H1 (cell line): ENCODE results near the gene MAP4K5. TPM values are rescaled to one million over a fixed set of nuclear protein-coding genes. Genes with fewer than 3 reads are reported as not detected.

Experiments
- CTCF ChIA-PET: fragments of 300-600 bp; sonication (Branson Sonifier 250); formaldehyde crosslinking; loops from one replicate; lab custom pipeline; 2021; ENCODE audit not compliant: partially characterized antibody; lab: Charles Lee
- POLR2A ChIA-PET: fragments of 300-600 bp; sonication (Branson Sonifier 250); formaldehyde crosslinking; loops from one replicate; lab custom pipeline; 2021; ENCODE audit warnings: inconsistent platforms; ENCODE audit not compliant: partially characterized antibody; lab: Charles Lee
- DNase-seq, 2 experiments: peaks; one replicate each; pipeline versions ENCODE4 v3.0.0 to v3.0.0-alpha.2; 2010 to 2022; ENCODE audit warnings: low spot score in 2 of 2, low read depth in 1 of 2, mixed read lengths in 1 of 2
- FAIRE-seq: peaks from 2 replicates; lab custom pipeline; 2011; peaks lifted over from hg19 to GRCh38; lab: Jason Lieb, UNC
- H2AFZ ChIP-seq: 2 replicates; pipeline ENCODE4 v1.8.1; 2012; ENCODE audit warnings: low read length, inconsistent platforms
- H2AK5ac ChIP-seq: 2 replicates; pipeline ENCODE4 v1.6.1; 2013; ENCODE audit warnings: low read depth, low read length
- H2BK120ac ChIP-seq: replicated peaks from 2 replicates; pipeline ENCODE3; 2013; ENCODE audit warnings: low read depth, low read length, inconsistent platforms
- H2BK12ac ChIP-seq: 2 replicates; pipeline ENCODE4 v1.6.1; 2013; ENCODE audit warnings: low read depth, low read length
- H2BK15ac ChIP-seq: 2 replicates; pipeline ENCODE4 v1.6.1; 2013; ENCODE audit warnings: low read length
- H2BK20ac ChIP-seq: 2 replicates; pipeline ENCODE4 v1.6.1; 2013; ENCODE audit warnings: low read length
- H2BK5ac ChIP-seq: 2 replicates; pipeline ENCODE4 v1.6.1; 2013; ENCODE audit warnings: low read depth, low read length
- H3K14ac ChIP-seq: 2 replicates; pipeline ENCODE4 v1.6.1; 2013; ENCODE audit warnings: inconsistent platforms; ENCODE audit not compliant: insufficient read length
- H3K18ac ChIP-seq: 2 replicates; pipeline ENCODE4 v1.6.1; 2013; ENCODE audit warnings: low read length; ENCODE audit errors: extremely low read depth
- H3K23ac ChIP-seq: 2 replicates; pipeline ENCODE4 v1.6.1; 2013; ENCODE audit warnings: inconsistent platforms; ENCODE audit not compliant: insufficient read length
- H3K23me2 ChIP-seq: 2 replicates; pipeline ENCODE4 v1.6.1; 2013; ENCODE audit warnings: low read depth, low read length
- H3K27ac ChIP-seq: 2 replicates; pipeline ENCODE4 v1.6.1; 2011; ENCODE audit warnings: low read depth, low read length, inconsistent platforms
- H3K27me3 ChIP-seq, 4 experiments: replicated peaks in 1 of 4; 1 replicate in 1 of 4; 2 replicates in 3 of 4; pipeline versions ENCODE4 v1.6.1 to v1.8.1; 2011 to 2013; ENCODE audit warnings: low read length in 3 of 4, mild to moderate bottlenecking in 3 of 4, inconsistent platforms in 2 of 4, mixed read lengths in 2 of 4, moderate library complexity in 1 of 4; ENCODE audit not compliant: control insufficient read depth in 3 of 4, insufficient read depth in 3 of 4; ENCODE audit errors: extremely low read depth in 1 of 4
- H3K36me3 ChIP-seq, 4 experiments: 2 replicates each; pipeline versions ENCODE4 v1.6.1 to v1.8.1; 2011 to 2013; ENCODE audit warnings: mild to moderate bottlenecking in 4 of 4, low read length in 3 of 4, moderate library complexity in 2 of 4, control low read depth in 1 of 4, inconsistent platforms in 1 of 4; ENCODE audit not compliant: insufficient read depth in 4 of 4, control insufficient read depth in 2 of 4
- H3K4ac ChIP-seq: replicated peaks from 2 replicates; pipeline ENCODE3; 2013; ENCODE audit warnings: low read length, low read depth, mixed read lengths, inconsistent platforms; ENCODE audit not compliant: insufficient read length
- H3K4me1 ChIP-seq, 4 experiments: replicated peaks in 1 of 4; 1 replicate in 1 of 4; 2 replicates in 3 of 4; pipeline versions ENCODE4 v1.6.1 to v1.8.1; 2011 to 2013; ENCODE audit warnings: low read length in 3 of 4, inconsistent platforms in 2 of 4, mixed read lengths in 1 of 4; ENCODE audit not compliant: insufficient read depth in 4 of 4, control insufficient read depth in 3 of 4
- H3K4me2 ChIP-seq, 2 experiments: 2 replicates each; pipeline versions ENCODE4 v1.6.1 to v1.8.1; 2011 to 2013; ENCODE audit warnings: low read depth in 2 of 2, low read length in 2 of 2, control low read depth in 1 of 2, inconsistent platforms in 1 of 2, mild to moderate bottlenecking in 1 of 2; ENCODE audit not compliant: insufficient read depth in 1 of 2
- H3K4me3 ChIP-seq, 4 experiments: fragments of 200-600, 300-600 bp in 1 of 4; sonication (generic), shearing (Covaris generic), sonication (Bioruptor Twin) in 1 of 4; 2 replicates each; pipeline versions ENCODE4 v1.5.1 to v1.8.1; 2011 to 2016; ENCODE audit warnings: low read length in 4 of 4, low read depth in 3 of 4, control low read depth in 2 of 4, inconsistent platforms in 2 of 4, mild to moderate bottlenecking in 2 of 4, mixed read lengths in 1 of 4, moderate library complexity in 1 of 4; ENCODE audit not compliant: insufficient read depth in 2 of 4; ENCODE audit errors: extremely low read depth in 1 of 4
- H3K56ac ChIP-seq: replicated peaks from 2 replicates; pipeline ENCODE3; 2013; ENCODE audit warnings: low read depth, mild to moderate bottlenecking, mixed read lengths, low read length, inconsistent platforms; ENCODE audit not compliant: insufficient read length
- H3K79me1 ChIP-seq: 2 replicates; pipeline ENCODE4 v1.6.1; 2013; ENCODE audit warnings: low read depth, low read length, control low read depth
- H3K79me2 ChIP-seq, 2 experiments: 2 replicates each; pipeline versions ENCODE4 v1.6.1 to v1.8.1; 2012 to 2013; ENCODE audit warnings: low read length in 2 of 2, mild to moderate bottlenecking in 2 of 2, inconsistent platforms in 1 of 2; ENCODE audit not compliant: insufficient read depth in 2 of 2, control insufficient read depth in 1 of 2
- H3K9ac ChIP-seq, 4 experiments: replicated peaks in 1 of 4; 1 replicate in 1 of 4; 2 replicates in 3 of 4; pipeline versions ENCODE4 v1.6.1 to v1.8.1; 2011 to 2013; ENCODE audit warnings: low read depth in 3 of 4, low read length in 3 of 4, control low read depth in 2 of 4, mild to moderate bottlenecking in 2 of 4, moderate library complexity in 2 of 4, inconsistent platforms in 1 of 4; ENCODE audit errors: extremely low read depth in 1 of 4
- H3K9me3 ChIP-seq, 2 experiments: 2 replicates each; pipeline versions ENCODE4 v1.6.1 to v1.8.1; 2012 to 2013; ENCODE audit warnings: mild to moderate bottlenecking in 2 of 2, moderate library complexity in 2 of 2, control low read depth in 1 of 2, inconsistent platforms in 1 of 2, low read depth in 1 of 2, low read length in 1 of 2, mixed read lengths in 1 of 2; ENCODE audit not compliant: insufficient read depth in 2 of 2
- H4K20me1 ChIP-seq, 2 experiments: replicated peaks in 1 of 2; 2 replicates each; pipeline versions ENCODE3 to v1.8.1; 2011 to 2013; ENCODE audit warnings: inconsistent platforms in 2 of 2, low read length in 2 of 2, mild to moderate bottlenecking in 1 of 2; ENCODE audit not compliant: insufficient read depth in 2 of 2, control insufficient read depth in 1 of 2
- H4K5ac ChIP-seq: 2 replicates; pipeline ENCODE4 v1.6.1; 2013; ENCODE audit warnings: low read length, low read depth, mixed read lengths, inconsistent platforms; ENCODE audit not compliant: insufficient read length
- H4K8ac ChIP-seq: 2 replicates; pipeline ENCODE4 v1.8.0; 2013; ENCODE audit warnings: mild to moderate bottlenecking, moderate library complexity, low read length, inconsistent platforms; ENCODE audit not compliant: insufficient read depth; ENCODE audit errors: extremely low read depth
- H4K91ac ChIP-seq: replicated peaks from 2 replicates; pipeline ENCODE3; 2013; ENCODE audit warnings: low read length, mixed read lengths, inconsistent platforms; ENCODE audit not compliant: insufficient read length
- EP300 ChIP-seq, 2 experiments: IDR thresholded peaks; 1 replicate in 1 of 2; 2 replicates in 1 of 2; pipeline ENCODE4 v1.6.1; 2011 to 2012; ENCODE audit warnings: low read depth in 2 of 2, low read length in 2 of 2, mild to moderate bottlenecking in 2 of 2, borderline replicate concordance in 1 of 2, inconsistent platforms in 1 of 2, moderate library complexity in 1 of 2
- KDM5A ChIP-seq: fragments of 200-600 bp; IDR thresholded peaks from 2 replicates; pipeline ENCODE4 v1.7.1; 2012; ENCODE audit warnings: mild to moderate bottlenecking, low read length, inconsistent platforms, mixed read lengths
- WGBS, 2 experiments: shearing (Covaris generic) in 1 of 2; methylation state at CpG; one replicate each; pipeline versions ENCODE4 v1.1.6 to v1.1.7; 2013 to 2015; ENCODE audit warnings: low lambda C conversion rate in 2 of 2, mixed read lengths in 2 of 2, inconsistent platforms in 1 of 2, low coverage in 1 of 2, missing lambda C conversion rate in 1 of 2; ENCODE audit not compliant: insufficient replicate concordance in 2 of 2, insufficient coverage in 1 of 2, insufficient read length in 1 of 2; ENCODE audit errors: extremely low coverage in 1 of 2, missing lambda C conversion rate in 1 of 2; 5-methylcytosine and 5-hydroxymethylcytosine counted together
- polyA plus RNA-seq, 7 experiments: library from polyadenylated mRNA; depleted of rRNA in 3 of 7; stranded (reverse) in 5 of 7; unstranded in 2 of 7; fragments of >200 nt in 5 of 7; fragments of 200-250 nt in 2 of 7; gene quantifications; 1 replicate in 5 of 7; 2 replicates in 1 of 7; 4 replicates in 1 of 7; pipeline versions ENCODE4 v1.2.1 to v1.2.3, GENCODE V29; 2011 to 2013; ENCODE audit warnings: missing spikeins in 2 of 7, mixed read lengths in 2 of 7
- total RNA-seq: library from RNA; stranded (reverse); fragmentation: NEBNext Ultra II Directional; extraction: Animal tissue kit (Norgen Biotek cat#: 25700); gene quantifications from 2 replicates; pipeline ENCODE4 v1.2.1, GENCODE V29; 2021

Gene MAP4K5
- total and polyA plus RNA-seq, 2 of the 8 experiments (the other 6 are each of a cell fraction or from before 2014, with no cell fraction given) = 7.6 to 34.5 TPM

GRCh38 chr14:50550294-50550693, 17.9 kb upstream of the MAP4K5 start:
- H3K79me2 ChIP-seq = no peaks in the 10 kb centered on the region; a peak in 1 of 4 replicates
- no peak overlapping the region for H4K8ac ChIP-seq
- H3K23me2 ChIP-seq = no peaks in the 10 kb centered on the region
- H4K5ac ChIP-seq = no peak overlapping the region
- no peak overlapping the region for H3K14ac ChIP-seq
- H2BK20ac ChIP-seq = no peak overlapping the region
- POLR2A ChIA-PET = interaction anchor here (1.3 kb wide), 1 partner anchor 10 kb away, joined by 5 read pairs; the partner anchor contains the start of gene ATL1
- H2BK5ac ChIP-seq = no peak overlapping the region
- 91% methylated on average over 1 of the region's 1 CpG; no CpG with 5 or more reads in 1 of the 2 experiments for WGBS, 2 experiments
- H3K27me3 ChIP-seq = no peaks in the 10 kb centered on the region
- H2AFZ ChIP-seq = no peak overlapping the region
- H3K4ac ChIP-seq = no peak overlapping the region
- no peak overlapping the region for H2BK12ac ChIP-seq
- H3K18ac ChIP-seq = no peak overlapping the region
- H3K23ac ChIP-seq = no peak overlapping the region
- no peak overlapping the region for H3K4me2 ChIP-seq
- H3K9ac ChIP-seq = no peak overlapping the region
- H2AK5ac ChIP-seq = no peak overlapping the region
- no peak overlapping the region for H4K91ac ChIP-seq
- H3K56ac ChIP-seq = no peak overlapping the region
- no peak overlapping the region for H3K4me3 ChIP-seq
- no peaks in the 10 kb centered on the region for H3K4me1 ChIP-seq
- H3K79me1 ChIP-seq = no peaks in the 10 kb centered on the region
- no peak overlapping the region for H2BK120ac ChIP-seq
- TF ChIP-seq EP300 (IDR thresholded peaks at IDR 0.05; ENCODE audit: borderline replicate concordance in 1 of 2, low read depth in 2 of 2, low read length in 2 of 2) (peak in 1 of 2 experiments; percentile 71; a peak in 1 of 3 replicates), KDM5A (no peak)
- H3K9me3 ChIP-seq = peaks cover 0 to 5% of the 10 kb centered on the region in 2 experiments; a peak in 2 of 4 replicates
- CTCF ChIA-PET = no interaction called here
- FAIRE-seq (no peak), DNase-seq (no peak)
- no peak overlapping the region for H3K27ac ChIP-seq
- H4K20me1 ChIP-seq = no peaks in the 10 kb centered on the region
- H3K36me3 ChIP-seq = no peaks in the 10 kb centered on the region
- no peak overlapping the region for H2BK15ac ChIP-seq
